GM12878 (cell line): Measurements from ENCODE around the gene ACOT7.

Experiments
- CTCF ChIP-seq, 3 experiments: IDR thresholded peaks in 2 of 3; conservative IDR thresholded peaks in 1 of 3; 2 replicates each; pipeline ENCODE4 v1.5.1; 2011; ENCODE audit warnings: low read depth in 3 of 3, low read length in 3 of 3, mild to moderate bottlenecking in 3 of 3, control low read depth in 2 of 3, moderate library complexity in 2 of 3, inconsistent platforms in 1 of 3, mixed read lengths in 1 of 3; ENCODE audit not compliant: control insufficient read depth in 2 of 3, insufficient read depth in 1 of 3; ENCODE audit errors: extremely low read depth in 1 of 3
- POLR2A ChIP-seq: IDR thresholded peaks from 2 replicates; pipeline ENCODE4 v1.6.1; 2011; ENCODE audit warnings: low read depth, mild to moderate bottlenecking, low read length
- SUZ12 ChIP-seq: fragments of 200-600 bp; sonication (generic); IDR thresholded peaks from one replicate; pipeline ENCODE4 v1.6.1; 2018; ENCODE audit warnings: antibody characterized with exemption, mild to moderate bottlenecking; ENCODE audit not compliant: unreplicated experiment
- ZNF24 ChIP-seq: fragments of 450-650 bp; IDR thresholded peaks from 2 replicates; pipeline ENCODE4 v1.6.1; 2017; ENCODE audit warnings: antibody characterized with exemption, mild to moderate bottlenecking

GRCh38 chr1:6300342-6301048 lies 93.1 kb downstream of the ACOT7 start:
- no peak for TF ChIP-seq ZNF24
- no peak for TF ChIP-seq POLR2A
- TF ChIP-seq SUZ12, result no peak
- TF ChIP-seq CTCF (IDR thresholded peaks at IDR 0.05 in 2 of 3, conservative IDR thresholded peaks at IDR 0.05 in 1 of 3; ENCODE audit: control insufficient read depth in 2 of 3, extremely low read depth in 1 of 3, insufficient read depth in 1 of 3, low read depth in 3 of 3, low read length in 3 of 3), result 0 out of 6 replicates have a peak, but pooled peaks of 1 of the 3 experiments have one; percentile 9
